GM12892 (cell line): ENCODE data around the gene EVX1.

Experiments used
- POLR2A ChIP-seq: IDR thresholded peaks from 2 replicates; pipeline ENCODE4 v1.6.1; 2011; ENCODE audit warnings: low read depth, low read length, control low read depth
- POLR2AphosphoS5 ChIP-seq: IDR thresholded peaks from 2 replicates; pipeline ENCODE4 v1.6.1; 2011; ENCODE audit warnings: low read depth, low read length, control low read depth
- TAF1 ChIP-seq: IDR thresholded peaks from 2 replicates; pipeline ENCODE4 v1.6.1; 2011; ENCODE audit warnings: low read depth, mild to moderate bottlenecking, control low read depth, low read length, borderline replicate concordance

GRCh38 chr7:27213433-27214238 lies 29.0 kb upstream of the EVX1 start:
- TF ChIP-seq TAF1 (no peak), POLR2A (no peak), POLR2AphosphoS5 (no peak)
